Activated CD8-positive, alpha-beta memory T cell treated with anti-CD3 and anti-CD28 coated beads for 36 hours (primary cell): ENCODE results near the gene ASIC3. TPM values are rescaled to one million over a fixed set of nuclear protein-coding genes. Genes with fewer than 3 reads are reported as not detected.

Experiments
- CTCF ChIA-PET: fragments of 350-600 bp; sonication (Branson Sonifier 250); formaldehyde crosslinking; loops from one replicate; lab custom pipeline; 2021; ENCODE audit warnings: antibody characterized with exemption; lab: Charles Lee
- POLR2A ChIA-PET: fragments of 350-600 bp; sonication (Branson Sonifier 250); formaldehyde crosslinking; loops from one replicate; lab custom pipeline; 2021; ENCODE audit warnings: antibody characterized with exemption; lab: Charles Lee
- total RNA-seq, 2 experiments: library from RNA; stranded (reverse); gene quantifications; one replicate each; pipeline ENCODE4 v1.2.3, GENCODE V29; 2021

ASIC3 gene
- total RNA-seq, 2 experiments from 2014 or later = 2.9 to 3.6 TPM

DNA sequence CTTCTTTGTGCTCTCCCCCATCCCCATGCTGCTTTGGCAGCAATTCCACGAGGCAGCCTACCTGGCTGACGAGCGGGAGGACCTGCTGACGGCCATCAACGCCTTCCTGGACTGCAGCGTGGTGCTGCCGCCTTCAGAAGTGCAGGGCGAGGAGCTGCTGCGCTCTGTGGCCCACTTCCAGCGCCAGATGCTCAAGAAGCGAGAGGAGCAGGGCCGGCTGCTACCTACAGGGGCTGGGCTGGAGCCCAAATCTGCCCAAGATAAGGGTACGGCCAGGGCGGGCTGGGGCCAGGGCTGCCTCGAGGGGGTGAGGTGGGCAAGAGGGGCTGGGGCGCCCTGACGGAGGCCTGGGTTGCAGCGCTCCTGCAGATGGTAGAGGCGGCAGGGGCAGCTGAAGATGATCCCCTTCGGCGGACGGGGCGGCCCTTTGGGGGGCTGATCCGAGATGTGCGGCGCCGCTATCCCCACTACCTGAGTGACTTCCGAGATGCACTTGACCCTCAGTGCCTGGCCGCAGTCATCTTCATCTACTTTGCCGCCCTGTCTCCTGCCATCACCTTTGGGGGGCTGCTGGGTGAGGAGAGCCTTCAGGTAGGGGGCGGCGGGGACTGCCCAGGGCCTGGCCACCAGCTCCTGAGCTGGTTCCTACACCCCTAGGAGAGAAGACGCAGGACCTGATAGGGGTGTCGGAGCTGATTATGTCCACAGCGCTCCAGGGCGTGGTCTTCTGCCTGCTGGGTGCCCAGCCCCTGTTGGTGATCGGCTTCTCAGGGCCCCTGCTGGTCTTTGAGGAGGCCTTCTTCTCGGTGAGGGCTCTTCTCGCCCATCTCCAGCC lies 22.9 kb downstream of the ASIC3 start:
- CTCF ChIA-PET = interaction anchor here (1.0 kb wide), 1 partner anchor 8 kb away, joined by 3 read pairs; no protein-coding TSS in a partner anchor

DNA sequence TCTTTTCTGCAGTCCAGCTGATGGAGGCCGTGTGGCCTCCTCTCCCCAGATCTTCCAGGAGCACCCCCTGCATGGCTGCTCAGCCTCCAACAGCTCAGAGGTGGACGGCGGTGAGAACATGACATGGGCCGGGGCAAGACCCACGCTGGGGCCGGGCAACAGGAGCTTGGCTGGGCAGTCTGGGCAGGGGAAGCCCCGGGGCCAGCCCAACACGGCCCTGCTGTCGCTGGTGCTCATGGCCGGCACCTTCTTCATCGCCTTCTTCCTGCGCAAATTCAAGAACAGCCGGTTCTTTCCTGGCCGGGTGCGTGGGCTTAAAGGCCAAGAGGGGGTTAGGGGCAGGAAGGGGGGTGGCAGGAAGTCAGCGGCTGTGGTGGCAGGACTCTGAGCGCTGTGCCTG lies 25.7 kb downstream of the ASIC3 start:
- POLR2A ChIA-PET = no interaction called here

More for the DNA sequence above, 22.9 kb downstream of the ASIC3 start:
- POLR2A ChIA-PET = no interaction called here

DNA sequence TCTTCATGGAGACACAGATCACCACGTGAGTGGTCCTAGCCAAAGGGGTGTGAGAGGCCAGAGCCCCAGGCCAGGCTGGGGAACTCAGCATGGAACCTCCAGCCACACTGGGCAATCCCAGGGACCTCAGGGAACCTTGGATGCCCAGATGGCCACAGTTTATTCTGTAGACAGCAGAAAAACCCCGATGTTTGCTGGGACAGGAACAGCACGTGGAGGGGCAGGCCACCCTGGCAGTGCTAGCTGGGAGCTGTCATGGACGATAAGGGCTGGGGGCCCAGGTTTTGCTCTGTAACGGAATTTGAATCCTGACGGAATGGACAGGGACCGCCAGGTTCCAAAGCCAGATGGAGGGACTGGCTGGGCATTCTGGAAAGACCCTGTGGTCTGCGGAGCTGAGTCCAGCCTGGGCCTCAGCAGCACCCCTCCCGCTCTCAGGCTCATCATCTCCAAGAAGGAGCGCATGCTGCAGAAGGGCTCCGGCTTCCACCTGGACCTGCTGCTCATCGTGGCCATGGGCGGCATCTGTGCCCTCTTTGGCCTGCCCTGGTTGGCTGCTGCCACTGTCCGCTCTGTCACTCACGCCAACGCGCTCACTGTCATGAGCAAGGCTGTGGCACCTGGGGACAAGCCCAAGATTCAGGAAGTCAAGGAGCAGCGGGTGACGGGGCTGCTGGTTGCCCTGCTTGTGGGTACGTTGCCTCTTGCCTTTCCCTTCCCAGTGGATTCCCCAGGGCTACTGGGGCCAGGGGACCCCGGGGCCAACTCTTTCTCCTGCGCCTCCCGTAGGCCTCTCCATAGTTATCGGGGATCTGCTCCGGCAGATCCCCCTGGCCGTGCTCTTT lies 26.7 kb downstream of the ASIC3 start:
- CTCF ChIA-PET = interaction anchor here (1.3 kb wide), 1 partner anchor 12 kb away, joined by 7 read pairs; no protein-coding TSS in a partner anchor
- POLR2A ChIA-PET = no interaction called here

More for the DNA sequence above, 25.7 kb downstream of the ASIC3 start:
- CTCF ChIA-PET = interaction anchor here (1.3 kb wide), 1 partner anchor 11 kb away, joined by 7 read pairs; no protein-coding TSS in a partner anchor

DNA sequence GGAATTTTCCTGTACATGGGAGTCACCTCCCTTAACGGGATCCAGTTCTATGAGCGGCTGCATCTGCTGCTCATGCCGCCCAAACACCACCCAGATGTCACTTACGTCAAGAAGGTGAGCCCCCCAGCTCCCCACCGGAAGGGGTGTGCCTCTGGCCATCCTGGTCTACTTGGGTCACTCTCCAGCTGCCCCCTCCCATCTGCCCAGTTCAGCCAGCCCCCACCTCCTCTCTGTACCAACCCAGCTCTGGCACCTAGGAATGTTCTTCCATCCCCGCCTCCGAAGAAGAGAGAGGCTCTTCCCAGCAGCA lies 27.3 kb downstream of the ASIC3 start:
- POLR2A ChIA-PET = no interaction called here

DNA sequence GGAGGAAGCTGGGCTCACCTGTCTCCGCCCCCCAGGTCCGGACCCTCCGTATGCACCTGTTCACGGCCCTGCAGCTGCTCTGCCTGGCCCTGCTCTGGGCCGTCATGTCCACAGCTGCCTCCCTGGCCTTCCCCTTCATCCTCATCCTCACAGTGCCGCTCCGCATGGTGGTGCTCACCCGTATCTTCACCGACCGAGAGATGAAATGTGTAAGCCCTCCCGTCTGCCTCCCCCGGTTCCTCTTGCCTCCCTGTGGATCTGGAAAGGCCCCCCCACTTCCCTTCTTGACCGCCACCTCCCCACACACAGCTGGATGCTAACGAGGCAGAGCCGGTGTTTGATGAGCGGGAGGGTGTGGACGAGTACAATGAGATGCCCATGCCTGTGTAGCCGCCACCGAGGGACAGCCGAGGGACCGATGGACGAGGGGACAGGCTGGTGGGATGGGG lies 27.7 kb downstream of the ASIC3 start:
- ChIA-PET CTCF (no interaction called here), POLR2A (no interaction called here)

More for the DNA sequence above, 27.3 kb downstream of the ASIC3 start:
- CTCF ChIA-PET = no interaction called here

DNA sequence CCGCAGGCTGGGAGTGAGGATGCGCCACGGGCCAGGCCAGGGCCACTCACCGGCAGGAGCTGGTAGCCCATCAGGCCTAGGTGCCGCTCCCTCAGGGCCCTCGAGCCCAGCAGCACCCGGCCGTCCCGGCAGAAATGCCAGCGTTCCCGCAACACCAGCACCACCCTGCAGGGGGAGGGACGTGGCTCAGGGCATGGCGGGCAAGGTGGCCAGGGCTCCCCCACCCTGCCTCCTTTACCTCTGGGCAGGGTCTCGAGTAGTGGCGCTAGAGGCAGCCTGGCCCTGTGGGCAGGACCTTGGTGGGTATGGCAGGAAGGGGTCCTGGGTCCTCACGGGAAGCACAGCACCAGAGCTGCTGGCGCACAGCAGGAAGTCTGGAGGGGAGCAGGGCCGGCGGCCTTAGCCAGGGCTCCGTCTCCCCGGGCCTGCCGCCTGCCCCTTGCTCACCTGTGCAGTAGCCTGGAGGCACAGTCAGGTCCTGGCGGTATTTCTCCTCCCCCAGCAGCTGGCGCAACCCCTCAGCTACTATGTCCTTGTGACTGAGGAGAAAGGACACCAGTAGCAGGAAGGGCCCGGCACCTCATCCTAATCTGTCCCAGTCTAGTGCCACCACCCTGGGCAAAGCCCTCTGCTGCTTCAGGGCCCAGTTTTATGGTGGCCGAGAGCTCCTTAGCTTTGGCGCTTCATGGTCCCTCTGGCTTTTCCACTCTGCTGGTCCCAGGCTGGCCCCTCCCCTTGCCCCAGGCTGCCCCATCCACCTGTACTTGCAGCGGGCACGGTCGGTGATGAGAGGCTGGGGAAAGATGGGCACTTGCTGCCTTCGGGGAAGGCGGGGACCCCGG lies 28.8 kb downstream of the ASIC3 start:
- POLR2A ChIA-PET = interaction anchor here (1.7 kb wide), 1 partner anchor 11 kb away, joined by 4 read pairs; no protein-coding TSS in a partner anchor
- CTCF ChIA-PET = interaction anchor here (1.4 kb wide), 1 partner anchor 34 kb away, joined by 4 read pairs; no protein-coding TSS in a partner anchor

DNA sequence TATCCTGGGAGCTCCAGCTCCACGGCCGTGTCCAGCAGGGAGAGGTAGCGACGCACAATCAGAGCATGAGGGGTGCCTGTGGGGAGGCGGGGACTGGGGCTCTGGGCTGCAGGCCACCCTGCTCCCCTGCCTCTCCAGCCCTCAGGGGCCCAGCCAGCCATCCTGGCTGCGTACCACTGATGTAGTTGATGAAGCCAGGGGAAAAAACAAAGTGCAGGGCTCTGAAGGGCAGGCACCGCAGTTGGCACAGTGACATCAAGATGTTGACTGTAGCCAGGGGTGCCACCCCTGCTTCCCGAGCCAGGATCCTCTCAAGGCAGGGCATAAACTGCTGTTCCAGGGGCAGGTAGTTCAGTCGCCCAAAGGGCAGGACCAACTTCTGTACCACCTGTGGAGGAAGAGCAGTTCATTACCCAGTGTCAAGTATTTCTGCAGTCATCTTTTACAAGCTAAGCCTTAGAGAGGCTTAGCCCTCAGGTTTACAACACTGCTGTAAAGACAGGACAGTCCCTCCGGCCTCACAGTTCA lies 29.4 kb downstream of the ASIC3 start:
- ChIA-PET CTCF (interaction anchor here (1.4 kb wide), 1 partner anchor 33 kb away, joined by 4 read pairs; no protein-coding TSS in a partner anchor), POLR2A (interaction anchor here (1.7 kb wide), 1 partner anchor 12 kb away, joined by 4 read pairs; no protein-coding TSS in a partner anchor)

DNA sequence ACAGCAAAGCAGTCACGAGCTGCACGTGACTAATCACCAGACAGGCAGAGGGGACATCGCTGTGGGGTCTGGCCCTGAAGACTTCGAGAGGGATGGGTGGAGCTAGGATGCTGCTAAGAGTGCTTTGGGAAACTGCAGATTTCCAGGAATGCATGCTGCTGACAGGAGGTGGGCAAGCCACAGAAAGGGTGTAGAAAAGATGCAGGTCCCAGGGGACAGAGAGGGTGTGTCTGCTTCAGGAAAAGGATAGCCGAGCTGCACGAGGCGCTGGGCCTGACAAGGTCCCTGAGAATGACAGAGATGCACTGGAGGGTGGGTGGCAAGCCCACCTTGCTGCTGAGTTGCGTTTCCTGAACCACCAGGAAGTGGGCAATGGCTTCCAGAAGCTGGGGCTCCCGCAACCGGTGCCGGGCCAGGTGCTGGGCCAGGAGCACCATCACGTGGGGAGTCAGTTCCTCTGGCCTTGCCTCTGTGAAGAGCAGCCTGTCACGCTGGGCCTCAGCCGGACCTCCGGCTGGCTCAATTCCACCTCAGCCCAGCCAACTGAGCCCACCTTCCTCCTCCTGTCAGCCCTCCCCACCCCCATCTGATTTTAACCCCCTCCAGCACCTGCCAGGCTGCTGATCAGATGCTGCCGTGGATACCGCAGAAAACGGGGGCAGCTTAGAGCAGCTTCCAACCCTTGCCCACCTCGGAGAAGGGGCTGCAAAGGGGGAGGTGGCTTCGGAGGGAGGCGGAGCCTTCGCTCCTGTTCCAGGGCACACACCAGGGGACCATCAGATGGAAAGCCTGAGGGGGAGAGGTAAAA lies 30.1 kb downstream of the ASIC3 start:
- ChIA-PET CTCF (interaction anchor here (1.4 kb wide), 1 partner anchor 32 kb away, joined by 4 read pairs; no protein-coding TSS in a partner anchor), POLR2A (interaction anchor here (1.7 kb wide), 1 partner anchor 12 kb away, joined by 4 read pairs; no protein-coding TSS in a partner anchor)

DNA sequence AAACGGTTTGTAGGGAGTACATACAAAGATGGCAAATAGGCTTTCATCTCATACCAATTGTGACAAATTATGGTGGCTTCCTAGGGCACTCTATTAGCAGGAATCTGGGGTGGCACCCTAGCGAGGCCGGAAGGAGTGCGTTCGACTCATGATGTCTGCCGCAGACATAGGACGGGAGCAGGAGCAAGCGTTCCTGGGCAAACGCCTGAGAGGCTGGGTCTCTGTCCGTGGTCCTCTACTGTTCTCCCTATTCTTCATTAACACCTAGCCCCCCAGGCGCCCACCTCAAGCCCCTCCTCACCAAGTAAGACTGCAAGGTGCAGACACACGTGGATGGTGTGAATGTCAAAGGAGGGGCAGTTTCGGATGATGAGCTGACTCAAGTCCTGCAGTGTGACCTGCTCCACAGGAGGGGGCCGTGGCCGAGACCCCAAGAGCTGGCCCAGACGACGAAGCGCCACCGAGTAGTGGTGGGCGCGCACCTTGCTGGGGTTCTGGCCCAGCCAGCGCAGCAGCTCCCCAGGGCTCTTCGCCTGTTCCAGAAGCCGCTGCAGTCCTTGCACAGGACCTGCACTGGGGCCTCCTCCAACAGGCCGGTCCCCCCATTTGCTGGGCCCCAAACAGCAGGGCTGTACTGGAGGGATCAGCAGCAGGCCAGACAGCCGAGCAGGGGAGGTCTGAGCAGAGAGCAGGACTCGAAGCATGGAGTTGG lies 31.0 kb downstream of the ASIC3 start:
- ChIA-PET CTCF (interaction anchor here (0.9 to 1.1 kb wide), 2 partner anchors 9 to 61 kb away, joined by 3 read pairs; no protein-coding TSS in a partner anchor), POLR2A (no interaction called here)

DNA sequence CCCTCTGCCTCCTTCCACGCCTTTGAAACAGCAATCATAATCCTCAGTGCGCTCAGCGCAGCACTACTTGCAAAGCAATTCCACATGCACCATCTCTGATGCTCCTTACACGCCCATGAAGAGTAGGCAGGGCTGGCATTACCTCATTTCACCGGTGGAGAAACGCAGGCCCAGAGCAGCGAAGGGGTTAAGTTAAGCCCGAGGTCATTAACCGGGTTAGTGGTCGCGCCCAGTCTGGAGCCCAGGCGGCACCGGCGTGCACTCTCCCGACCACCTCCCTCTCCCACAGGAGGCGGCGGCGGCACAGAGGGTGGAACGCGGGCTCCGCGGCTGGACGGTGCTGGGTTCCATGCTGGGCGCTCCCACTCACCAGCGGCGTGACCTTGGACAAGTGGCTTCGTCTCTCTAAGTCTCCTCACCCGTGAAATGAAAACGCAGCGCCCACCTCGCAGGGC lies 31.8 kb downstream of the ASIC3 start:
- CTCF ChIA-PET = interaction anchor here (0.9 to 1.2 kb wide), 4 partner anchors 9 to 61 kb away, joined by 3 to 4 read pairs (median 3); partner anchors contain the start of gene ABCB8

DNA sequence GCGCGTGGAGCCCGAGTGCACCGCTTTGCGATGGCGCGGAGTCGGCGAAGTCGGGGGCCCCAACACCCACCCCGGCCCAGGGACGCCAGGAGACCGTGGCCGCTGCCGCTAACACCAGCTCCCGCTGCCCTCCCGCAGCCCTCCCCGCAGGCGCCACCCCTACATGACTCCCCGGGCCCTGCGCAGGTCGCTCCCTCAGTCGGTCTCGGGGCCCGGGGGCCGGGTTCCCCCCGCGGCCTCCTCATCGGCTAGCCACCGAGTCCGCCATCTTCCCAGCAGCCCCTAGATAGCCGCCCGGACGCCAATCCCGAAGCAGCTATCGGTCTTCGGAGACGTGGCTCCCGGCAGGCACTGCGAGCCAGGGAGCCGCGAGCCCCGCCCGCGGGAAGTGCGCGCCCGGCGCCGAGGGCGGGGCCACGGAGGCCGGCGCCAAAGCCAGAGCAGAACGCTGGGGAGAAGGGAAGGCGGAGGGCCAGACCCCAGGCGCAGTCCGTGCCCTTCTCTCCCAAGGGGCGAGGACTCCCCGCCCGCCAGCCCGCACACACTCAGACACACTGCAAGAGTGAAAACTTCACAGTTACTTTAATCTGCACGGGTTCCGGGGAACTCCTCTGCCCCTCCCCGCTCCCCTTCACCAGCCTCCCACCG lies 32.3 kb downstream of the ASIC3 start, which contains the start of gene FASTK:
FASTK (minus strand) TSS at position 288 of the 648 bp plus-strand sequence; CDS start at position 245, 43 bp downstream.
- ChIA-PET CTCF (interaction anchor here (0.7 to 1.2 kb wide), 3 partner anchors 18 to 52 kb away, joined by 3 to 4 read pairs (median 3); partner anchors contain the start of gene ABCB8), POLR2A (interaction anchor here (0.6 kb wide), 1 partner anchor 254 kb away, joined by 3 read pairs; no protein-coding TSS in a partner anchor)

More for the DNA sequence above, 31.8 kb downstream of the ASIC3 start:
- POLR2A ChIA-PET = no interaction called here

DNA sequence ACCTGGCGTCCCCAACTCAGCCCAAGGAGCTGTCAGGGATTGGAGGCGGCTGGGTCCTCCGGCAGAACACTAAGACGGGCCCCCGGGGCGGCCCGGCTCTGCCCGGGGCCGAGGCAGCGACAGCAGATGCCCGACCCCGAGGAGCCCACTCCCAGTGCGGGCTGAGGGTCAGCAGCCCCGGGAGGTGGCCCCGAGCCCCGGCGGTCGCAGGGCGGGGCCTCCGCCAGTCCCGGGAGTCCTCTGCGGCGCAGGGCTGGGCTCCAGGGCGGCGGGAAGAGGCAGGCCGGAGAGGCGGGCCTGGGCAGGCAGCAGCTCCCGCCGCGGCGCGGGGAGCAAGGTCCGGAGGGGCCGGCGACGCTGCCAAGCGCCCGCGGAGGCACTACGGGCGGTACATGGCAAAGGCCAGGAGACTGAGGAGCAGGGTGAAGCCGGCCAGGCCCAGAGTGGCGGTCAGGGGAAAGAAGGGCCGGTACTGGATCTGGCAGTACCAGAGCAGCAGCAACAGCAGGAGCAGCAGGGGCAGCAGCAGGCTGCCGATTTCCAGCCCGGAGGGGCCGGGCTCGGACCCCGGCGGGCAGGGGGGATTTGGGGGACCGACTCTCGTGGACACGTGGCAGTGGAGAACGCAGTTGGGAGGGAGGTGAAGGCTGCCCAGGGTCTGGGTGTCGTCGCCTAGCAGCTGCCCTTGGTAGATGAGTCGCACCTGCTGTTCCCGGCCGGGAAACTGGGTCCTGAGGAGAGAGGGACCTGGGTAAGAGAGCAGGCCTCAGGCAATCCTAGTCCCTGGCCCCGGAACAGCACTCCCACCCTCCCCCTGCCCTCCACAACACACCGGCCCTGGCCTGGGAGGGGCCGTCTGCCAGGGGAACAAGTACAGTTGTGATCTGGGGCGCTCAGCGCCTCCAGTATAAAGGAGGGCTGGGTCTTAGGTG lies 33.1 kb downstream of the ASIC3 start:
- CTCF ChIA-PET = interaction anchor here (0.7 to 1.2 kb wide), 2 partner anchors 19 to 21 kb away, joined by 3 read pairs; no protein-coding TSS in a partner anchor
- POLR2A ChIA-PET = interaction anchor here (0.5 to 0.6 kb wide), 4 partner anchors 81 to 417 kb away, joined by 3 to 6 read pairs (median 3); no protein-coding TSS in a partner anchor

DNA sequence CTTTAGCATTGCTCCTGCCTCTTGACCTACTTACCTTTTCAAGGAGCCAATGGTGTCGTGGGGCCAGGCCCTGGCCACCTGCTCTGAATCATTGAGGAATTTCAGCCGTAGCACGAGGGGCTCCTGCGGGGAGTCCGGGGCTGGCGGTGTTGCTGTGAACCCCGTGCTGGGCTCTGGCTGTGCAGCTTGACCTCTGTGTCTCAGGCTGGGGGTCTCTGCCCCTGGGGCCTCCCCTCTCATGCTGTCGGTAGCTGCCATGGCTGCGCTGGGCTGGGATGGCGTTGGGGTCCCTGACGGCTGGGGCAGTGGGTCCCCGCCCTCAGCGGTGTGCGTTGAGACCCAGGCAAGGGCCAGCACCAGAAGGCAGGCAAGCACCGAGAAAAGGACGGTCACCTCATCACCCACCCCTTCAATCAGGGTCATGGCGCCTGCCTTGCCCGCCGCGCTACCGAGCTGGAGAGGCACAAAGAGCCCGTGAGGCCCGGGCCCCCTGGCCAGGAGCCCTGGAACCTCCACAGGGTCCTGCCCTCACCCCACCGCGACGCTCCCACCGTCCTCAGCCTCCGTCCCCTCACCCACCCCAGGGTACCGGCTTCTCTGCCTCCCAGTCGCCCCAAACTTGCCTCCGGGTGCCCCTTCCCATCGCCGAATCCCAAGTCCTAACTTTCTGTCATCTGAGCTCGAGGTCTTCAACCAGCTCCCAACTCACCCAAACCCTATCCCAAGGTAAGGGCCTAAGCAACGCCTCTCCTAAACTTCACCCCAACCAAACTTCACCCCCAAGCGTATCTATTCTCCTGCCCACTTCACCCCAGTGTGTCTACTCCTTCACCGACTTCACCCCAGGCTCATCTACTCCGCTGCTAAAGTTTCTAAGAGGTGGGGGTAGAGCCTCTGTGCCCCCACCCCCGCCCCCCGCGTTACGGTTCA lies 34.1 kb downstream of the ASIC3 start:
- CTCF ChIA-PET = interaction anchor here (0.8 kb wide), 1 partner anchor 162 kb away, joined by 3 read pairs; no protein-coding TSS in a partner anchor
- POLR2A ChIA-PET = interaction anchor here (0.6 to 1.1 kb wide), 2 partner anchors 23 to 418 kb away, joined by 3 read pairs; partner anchors contain the start of gene SLC4A2
